HG03064 (cell line): ENCODE data around the gene CCNT2.
"Not testable (repeated sequence)": the region's sequence is repeated elsewhere in the genome, so short reads cannot be mapped to it uniquely, and the experiment has no call there.

ENCODE experiments used
- ATAC-seq: cut with Tn5 transposase; IDR thresholded peaks from one replicate; pipeline ENCODE4 v1.9.1; 2021; ENCODE audit warnings: low read depth; ENCODE audit not compliant: unreplicated experiment

CCNT2 gene

GRCh38 chr2:134918526-134919340 lies at the start of gene CCNT2:
Gene CCNT2 (plus strand): TSS chr2:134918822. CDS start chr2:134918855, 33 bp downstream.
- ATAC-seq: peak; percentile 80

- no peak for ATAC-seq
These were observed 48.5 kb upstream of the CCNT2 start for GRCh38 chr2:134869946-134870736.

GRCh38 chr2:134873152-134873551 lies 45.5 kb upstream of the CCNT2 start:
- no peak for ATAC-seq

GRCh38 chr2:134875309-134875708 lies 43.3 kb upstream of the CCNT2 start:
- no peak for ATAC-seq

GRCh38 chr2:134882773-134883172 lies 35.8 kb upstream of the CCNT2 start:
- no peak for ATAC-seq

- no peak for ATAC-seq
These were observed 34.9 kb upstream of the CCNT2 start for GRCh38 chr2:134883552-134884293.

- no peak for ATAC-seq
These were observed 34.2 kb upstream of the CCNT2 start for GRCh38 chr2:134884435-134884834.

- no peak for ATAC-seq
These were observed 26.2 kb upstream of the CCNT2 start for GRCh38 chr2:134892282-134893035.

GRCh38 chr2:134897932-134898331 lies 20.7 kb upstream of the CCNT2 start:
- ATAC-seq: no peak

GRCh38 chr2:134899204-134899603 lies 19.4 kb upstream of the CCNT2 start:
- no peak for ATAC-seq

GRCh38 chr2:134900151-134900550 lies 18.5 kb upstream of the CCNT2 start:
- ATAC-seq: no peak

- ATAC-seq: not testable (repeated sequence)
These were observed 14.9 kb upstream of the CCNT2 start for GRCh38 chr2:134903701-134904100.

GRCh38 chr2:134905168-134905567 lies 13.5 kb upstream of the CCNT2 start:
- ATAC-seq: no peak

GRCh38 chr2:134906726-134907125 lies 11.9 kb upstream of the CCNT2 start:
- no peak for ATAC-seq

GRCh38 chr2:134907441-134908116 lies 11.0 kb upstream of the CCNT2 start:
- ATAC-seq: not testable (repeated sequence)

GRCh38 chr2:134910763-134911399 lies 7.7 kb upstream of the CCNT2 start:
- ATAC-seq: no peak

- ATAC-seq: no peak
These were observed 7.2 kb upstream of the CCNT2 start for GRCh38 chr2:134911400-134911785.

GRCh38 chr2:134912361-134912760 lies 6.3 kb upstream of the CCNT2 start:
- no peak for ATAC-seq

GRCh38 chr2:134917360-134917865 lies 1.2 kb upstream of the CCNT2 start:
- peak; percentile 2 for ATAC-seq
